Fibroblast of lung (primary cell): Measurements from ENCODE around the gene POLR3G. TPM values are rescaled to one million over a fixed set of nuclear protein-coding genes. Genes with fewer than 3 reads are reported as not detected.
A peak's percentile ranks its signal among the peaks of the same experiment; 100 is the strongest.

Source experiments
- DNase-seq, 2 donors: peaks; one replicate each; pipeline versions ENCODE4 v3.0.0 to v3.0.0-alpha.2; 2010; ENCODE audit warnings: low read depth in 2 of 2
- H2AFZ ChIP-seq: 2 replicates; pipeline ENCODE4 v1.5.1; 2012; ENCODE audit warnings: low read length, control low read depth, inconsistent platforms
- H3K27ac ChIP-seq: 2 replicates; pipeline ENCODE4 v1.5.1; 2011; ENCODE audit warnings: low read length, control low read depth; ENCODE audit not compliant: insufficient read depth
- H3K27me3 ChIP-seq: 2 replicates; pipeline ENCODE4 v1.5.1; 2011; ENCODE audit warnings: mild to moderate bottlenecking, low read length; ENCODE audit not compliant: control insufficient read depth, insufficient read depth
- H3K36me3 ChIP-seq: 2 replicates; pipeline ENCODE4 v1.5.1; 2011; ENCODE audit warnings: low read length; ENCODE audit not compliant: control insufficient read depth, insufficient read depth
- H3K4me1 ChIP-seq: 2 replicates; pipeline ENCODE4 v1.5.1; 2011; ENCODE audit warnings: low read length; ENCODE audit not compliant: control insufficient read depth, insufficient read depth; ENCODE audit errors: extremely low read depth
- H3K4me2 ChIP-seq: 2 replicates; pipeline ENCODE4 v1.5.1; 2011; ENCODE audit warnings: low read length, control low read depth; ENCODE audit not compliant: insufficient read depth; ENCODE audit errors: extremely low read depth
- H3K4me3 ChIP-seq, 4 experiments: fragments of 200-600 bp in 1 of 4; sonication (generic) in 1 of 4; replicated peaks in 1 of 4; 2 replicates each; pipeline ENCODE4 v1.5.1; 2011 to 2016; ENCODE audit warnings: low read length in 4 of 4, low read depth in 3 of 4, mild to moderate bottlenecking in 3 of 4, control low read depth in 2 of 4, inconsistent platforms in 1 of 4, mixed read lengths in 1 of 4; ENCODE audit not compliant: insufficient read depth in 1 of 4; ENCODE audit errors: control extremely low read depth in 1 of 4
- H3K79me2 ChIP-seq: 2 replicates; pipeline ENCODE4 v1.5.1; 2012; ENCODE audit warnings: mild to moderate bottlenecking, low read length, inconsistent platforms; ENCODE audit not compliant: control insufficient read depth, insufficient read depth
- H3K9ac ChIP-seq: 2 replicates; pipeline ENCODE4 v1.5.1; 2011; ENCODE audit warnings: mild to moderate bottlenecking, low read length, control low read depth; ENCODE audit not compliant: insufficient read depth
- H3K9me3 ChIP-seq: 2 replicates; pipeline ENCODE4 v1.5.1; 2012; ENCODE audit warnings: low read depth, low read length; ENCODE audit not compliant: control insufficient read depth, insufficient read depth
- H4K20me1 ChIP-seq: 2 replicates; pipeline ENCODE4 v1.5.1; 2011; ENCODE audit warnings: low read length; ENCODE audit not compliant: control insufficient read depth, insufficient read depth; ENCODE audit errors: extremely low read depth
- CTCF ChIP-seq, 2 donors: IDR thresholded peaks in 1 of 2; conservative IDR thresholded peaks in 1 of 2; 1 replicate in 1 of 2; 2 replicates in 1 of 2; pipeline ENCODE4 v1.5.1; 2011 to 2012; ENCODE audit warnings: low read length in 2 of 2, control low read depth in 1 of 2, inconsistent platforms in 1 of 2, low read depth in 1 of 2, mild to moderate bottlenecking in 1 of 2
- EZH2 ChIP-seq: IDR thresholded peaks from 2 replicates; pipeline ENCODE4 v1.5.1; 2012; ENCODE audit warnings: low read length, control low read depth, mild to moderate bottlenecking; ENCODE audit errors: missing control alignments
- polyA plus RNA-seq, 2 donors: library from polyadenylated mRNA; depleted of rRNA in 1 of 2; stranded (reverse) in 1 of 2; unstranded in 1 of 2; fragments of >200 nt; gene quantifications; 2 replicates each; pipeline ENCODE4 v1.2.1, GENCODE V29; 2011 to 2012; ENCODE audit warnings: missing spikeins in 1 of 2
- total RNA-seq: library from RNA; depleted of rRNA; stranded (reverse); fragments of >200 nt; gene quantifications from 2 replicates; pipeline ENCODE4 v1.2.1, GENCODE V29; 2014

POLR3G gene
- total and polyA plus RNA-seq, 2 donors (not counting 1 experiment from before 2014, with no cell fraction given), result 5.6 to 9.1 TPM

- Histone ChIP-seq H3K79me2 (no peaks in the 10 kb centered on the region), H3K27me3 (no peaks in the 10 kb centered on the region), H4K20me1 (no peaks in the 10 kb centered on the region), H3K9ac (no peak overlapping the region), H3K9me3 (no peaks in the 10 kb centered on the region), H3K36me3 (no peaks in the 10 kb centered on the region), H3K4me3 (no peak overlapping the region), H3K27ac (no peak overlapping the region), H2AFZ (no peak overlapping the region), H3K4me2 (no peak overlapping the region), H3K4me1 (no peaks in the 10 kb centered on the region)
- TF ChIP-seq CTCF (conservative IDR thresholded peaks at IDR 0.05 in 1 of 2, IDR thresholded peaks at IDR 0.05 in 1 of 2; ENCODE audit: low read depth in 1 of 2, low read length in 2 of 2), result no peak
- no peak for TF ChIP-seq EZH2
- DNase-seq, result no peak
These were observed 8.5 kb downstream of the POLR3G start for GRCh38 chr5:90483206-90483605.

- H3K9me3 ChIP-seq, result no peaks in the 10 kb centered on the region
- no peak overlapping the region for H3K4me3 ChIP-seq
- no peak overlapping the region for H3K9ac ChIP-seq
- H3K4me1 ChIP-seq, result no peaks in the 10 kb centered on the region
- H3K79me2 ChIP-seq, result no peaks in the 10 kb centered on the region
- no peak overlapping the region for H2AFZ ChIP-seq
- no peak overlapping the region for H3K27ac ChIP-seq
- no peaks in the 10 kb centered on the region for H4K20me1 ChIP-seq
- no peak for DNase-seq
- H3K27me3 ChIP-seq, result no peaks in the 10 kb centered on the region
- H3K36me3 ChIP-seq, result no peaks in the 10 kb centered on the region
- no peak for TF ChIP-seq EZH2
- TF ChIP-seq CTCF (conservative IDR thresholded peaks at IDR 0.05 in 1 of 2, IDR thresholded peaks at IDR 0.05 in 1 of 2; ENCODE audit: low read depth in 1 of 2, low read length in 2 of 2), result no peak
- no peak overlapping the region for H3K4me2 ChIP-seq
These were observed 9.9 kb downstream of the POLR3G start for GRCh38 chr5:90484540-90484939.

- Histone ChIP-seq H2AFZ (peak overlapping the region; percentile 38), H3K27me3 (no peaks in the 10 kb centered on the region), H3K4me2 (peak overlapping the region; percentile 11), H3K36me3 (no peaks in the 10 kb centered on the region), H3K4me1 (no peaks in the 10 kb centered on the region), H3K4me3 (no peak overlapping the region), H3K79me2 (no peaks in the 10 kb centered on the region), H3K9ac (no peak overlapping the region), H4K20me1 (no peaks in the 10 kb centered on the region), H3K27ac (peak overlapping the region; percentile 4), H3K9me3 (no peaks in the 10 kb centered on the region)
- no peak for TF ChIP-seq CTCF (conservative IDR thresholded peaks at IDR 0.05 in 1 of 2, IDR thresholded peaks at IDR 0.05 in 1 of 2; ENCODE audit: low read depth in 1 of 2, low read length in 2 of 2)
- no peak for TF ChIP-seq EZH2
- peak in 1 of 2 donors; percentile 57 for DNase-seq
These were observed 14.1 kb downstream of the POLR3G start for GRCh38 chr5:90488791-90489190.
